Stimulated activated CD4-positive, alpha-beta T cell treated with anti-CD3 and anti-CD28 coated beads, Interleukin-12 subunit alpha, Interleukin-12 subunit beta, amount 100 ng/mL, for 4 hours (primary cell): ENCODE results near the gene DCP1A.
"Not testable (repeated sequence)": the region's sequence is repeated elsewhere in the genome, so short reads cannot be mapped to it uniquely, and the experiment has no call there.

ENCODE experiments used
- DNase-seq: peaks from one replicate; pipeline ENCODE4 v3.0.0-alpha.2; 2020

The DCP1A gene

GRCh38 chr3:53327986-53328385, 19.4 kb downstream of the DCP1A start:
- not testable (repeated sequence) for DNase-seq

GRCh38 chr3:53324105-53324504, 23.2 kb downstream of the DCP1A start:
- DNase-seq: no peak

- no peak for DNase-seq
Observed at GRCh38 chr3:53320697-53321096, 26.6 kb downstream of the DCP1A start.

- no peak for DNase-seq
Observed at GRCh38 chr3:53318522-53318921, 28.8 kb downstream of the DCP1A start.

GRCh38 chr3:53312832-53313231, 34.5 kb downstream of the DCP1A start:
- DNase-seq: no peak

GRCh38 chr3:53311882-53312281, 35.5 kb downstream of the DCP1A start:
- DNase-seq: no peak

- no peak for DNase-seq
Observed at GRCh38 chr3:53303957-53304356, 43.4 kb downstream of the DCP1A start.

- no peak for DNase-seq
Observed at GRCh38 chr3:53303549-53303948, 43.8 kb downstream of the DCP1A start.

GRCh38 chr3:53300826-53301225, 46.5 kb downstream of the DCP1A start:
- DNase-seq: no peak

- DNase-seq: not testable (repeated sequence)
Observed at GRCh38 chr3:53299611-53300023, 47.7 kb downstream of the DCP1A start.

- DNase-seq: no peak
Observed at GRCh38 chr3:53295410-53295809, 51.9 kb downstream of the DCP1A start.

- DNase-seq: no peak
Observed at GRCh38 chr3:53293867-53294266, 53.5 kb downstream of the DCP1A start.

GRCh38 chr3:53288214-53288613, 59.1 kb downstream of the DCP1A start:
- DNase-seq: no peak

GRCh38 chr3:53287131-53287629, 60.2 kb downstream of the DCP1A start:
- no peak for DNase-seq

GRCh38 chr3:53286727-53287126, 60.6 kb downstream of the DCP1A start:
- DNase-seq: no peak

- DNase-seq: no peak
Observed at GRCh38 chr3:53282581-53282980, 64.8 kb downstream of the DCP1A start.

- DNase-seq: no peak
Observed at GRCh38 chr3:53278667-53279066, 68.7 kb downstream of the DCP1A start.

- no peak for DNase-seq
Observed at GRCh38 chr3:53274938-53275605, 72.3 kb downstream of the DCP1A start.

- DNase-seq: no peak
Observed at GRCh38 chr3:53273146-53273670, 74.1 kb downstream of the DCP1A start.

GRCh38 chr3:53269888-53270880, 77.2 kb downstream of the DCP1A start:
- no peak for DNase-seq

- DNase-seq: not testable (repeated sequence)
Observed at GRCh38 chr3:53269193-53269592, 78.2 kb downstream of the DCP1A start.

- DNase-seq: no peak
Observed at GRCh38 chr3:53267766-53268165, 79.6 kb downstream of the DCP1A start.

GRCh38 chr3:53264718-53265117, 82.6 kb downstream of the DCP1A start:
- no peak for DNase-seq

- no peak for DNase-seq
Observed at GRCh38 chr3:53263907-53264306, 83.4 kb downstream of the DCP1A start.
